ENCODE measurements around the gene ASPSCR1.
"Not testable (repeated sequence)": the region's sequence is repeated elsewhere in the genome, so short reads cannot be mapped to it uniquely, and the experiment has no call there.

DNA sequence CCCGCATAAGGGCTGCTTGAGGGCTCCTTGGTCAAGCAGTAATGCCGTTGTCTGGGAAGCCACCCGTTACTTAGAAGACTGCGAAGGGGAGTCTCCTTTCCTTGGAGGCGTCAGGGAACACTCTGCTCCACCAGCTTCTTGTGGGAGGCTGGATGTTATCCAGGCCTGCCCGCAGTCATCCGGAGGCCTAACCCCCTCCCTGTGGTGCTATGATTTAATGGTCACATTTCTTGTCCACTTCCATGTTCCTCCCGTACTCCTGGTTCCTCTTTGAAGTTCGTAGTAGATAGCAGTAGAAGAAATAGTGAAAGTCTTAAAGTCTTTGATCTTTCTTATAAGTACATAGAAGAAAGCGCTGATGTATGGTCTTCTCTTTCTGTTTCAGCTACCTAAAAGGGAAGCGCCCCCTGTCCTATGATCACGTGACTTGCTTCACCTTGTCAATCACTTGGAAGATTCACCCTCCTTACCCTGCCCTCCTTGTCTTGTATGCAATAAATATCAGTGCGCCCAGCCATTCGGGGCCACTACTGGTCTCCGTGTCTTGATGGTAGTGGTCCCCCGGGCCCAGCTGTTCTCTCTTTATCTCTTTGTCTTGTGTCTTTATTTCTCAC lies 61.5 kb downstream of the ASPSCR1 start:
- TF ChIP-seq POLR2A, SMC3 (IDR thresholded peaks at IDR 0.05; ENCODE audit: low read depth, low read length): not testable (repeated sequence)
